T-cell (primary cell): ENCODE results near the gene NUP210. TPM values are rescaled to one million over a fixed set of nuclear protein-coding genes. Genes with fewer than 3 reads are reported as not detected.
A peak's percentile ranks its signal among the peaks of the same experiment; 100 is the strongest.
"Not testable (repeated sequence)": the region's sequence is repeated elsewhere in the genome, so short reads cannot be mapped to it uniquely, and the experiment has no call there.

Experiments used
- ATAC-seq, 4 experiments: fragments of 200-7000 bp in 3 of 4; fragments of 150-1000 bp in 1 of 4; cut with Tn5 transposase; replicated peaks in 1 of 4; 1 replicate in 3 of 4; 2 replicates in 1 of 4; pipeline ENCODE4 v1.10.0; 2021; ENCODE audit warnings: moderate library complexity in 3 of 4, mild to moderate bottlenecking in 2 of 4, moderate number of reproducible peaks in 1 of 4
- CTCF ChIA-PET, 2 donors: fragments of 300-600 bp; sonication (Branson Sonifier 250); formaldehyde crosslinking; loops; one replicate each; lab custom pipeline; 2022; ENCODE audit warnings: antibody characterized with exemption in 2 of 2; lab: Charles Lee
- POLR2A ChIA-PET, 2 donors: fragments of 300-600 bp; sonication (Branson Sonifier 250); formaldehyde crosslinking; loops; one replicate each; lab custom pipeline; 2022; ENCODE audit warnings: antibody characterized with exemption in 2 of 2; lab: Charles Lee
- DNase-seq, 35 experiments: peaks; one replicate each; pipeline versions ENCODE4 v3.0.0 to v3.0.0-alpha.2; 2013 to 2023
- H3K27ac ChIP-seq: one replicate; pipeline ENCODE4 v1.5.1; 2013; ENCODE audit warnings: low read length
- H3K27me3 ChIP-seq, 2 experiments: replicated peaks in 1 of 2; 1 replicate in 1 of 2; 2 replicates in 1 of 2; pipeline versions ENCODE4 v1.6.1 to v1.7.0; 2013; ENCODE audit warnings: low read length in 1 of 2, mixed read lengths in 1 of 2; ENCODE audit not compliant: control insufficient read depth in 2 of 2, insufficient read depth in 2 of 2; ENCODE audit errors: extremely low read depth in 1 of 2
- H3K36me3 ChIP-seq, 2 donors: 1 replicate in 1 of 2; 2 replicates in 1 of 2; pipeline versions ENCODE4 v1.6.1 to v1.7.0; 2013; ENCODE audit warnings: low read length in 1 of 2; ENCODE audit not compliant: control insufficient read depth in 2 of 2, insufficient read depth in 1 of 2; ENCODE audit errors: extremely low read depth in 1 of 2
- H3K4me1 ChIP-seq, 2 experiments: 1 replicate in 1 of 2; 2 replicates in 1 of 2; pipeline versions ENCODE4 v1.6.1 to v1.7.0; 2013; ENCODE audit warnings: low read length in 2 of 2, mixed read lengths in 1 of 2; ENCODE audit not compliant: insufficient read depth in 2 of 2, control insufficient read depth in 1 of 2; ENCODE audit errors: extremely low read depth in 1 of 2
- H3K4me3 ChIP-seq, 2 donors: 1 replicate in 1 of 2; 2 replicates in 1 of 2; pipeline versions ENCODE4 v1.5.1 to v1.7.0; 2013; ENCODE audit warnings: mild to moderate bottlenecking in 2 of 2, low read length in 1 of 2, moderate library complexity in 1 of 2; ENCODE audit not compliant: control insufficient read depth in 1 of 2; ENCODE audit errors: extremely low read depth in 1 of 2
- H3K9me3 ChIP-seq: 2 replicates; pipeline ENCODE4 v1.7.0; 2013
- H3K27ac Mint-ChIP-seq, 2 donors: one replicate each; pipeline ENCODE4 v1.8.0; 2020 to 2021; ENCODE audit warnings: mild to moderate bottlenecking in 2 of 2, mixed read lengths in 2 of 2
- H3K27me3 Mint-ChIP-seq, 2 donors: one replicate each; pipeline ENCODE4 v1.8.0; 2021 to 2022; ENCODE audit warnings: mixed read lengths in 2 of 2
- H3K36me3 Mint-ChIP-seq: one replicate; pipeline ENCODE4 v1.8.0; 2021; ENCODE audit warnings: mixed read lengths
- H3K4me1 Mint-ChIP-seq, 3 donors: one replicate each; pipeline ENCODE4 v1.8.0; 2020 to 2022; ENCODE audit warnings: mixed read lengths in 3 of 3, mild to moderate bottlenecking in 1 of 3
- H3K4me3 Mint-ChIP-seq, 3 donors: one replicate each; pipeline ENCODE4 v1.8.0; 2020 to 2022; ENCODE audit warnings: mild to moderate bottlenecking in 3 of 3, mixed read lengths in 3 of 3, moderate library complexity in 3 of 3
- H3K9me3 Mint-ChIP-seq, 3 donors: one replicate each; pipeline ENCODE4 v1.8.0; 2020 to 2022; ENCODE audit warnings: mixed read lengths in 3 of 3
- WGBS: methylation state at CpG from one replicate; pipeline ENCODE4 v1.1.5; 2013; ENCODE audit warnings: missing lambda C conversion rate; ENCODE audit not compliant: insufficient coverage; 5-methylcytosine and 5-hydroxymethylcytosine counted together
- total RNA-seq, 35 experiments: library from RNA in 6 of 35; stranded (reverse) in 6 of 35; fragments of 120-200 nt in 1 of 35; gene quantifications; one replicate each; pipeline versions ENCODE4 v1.2.1 to v1.2.4 and lab custom pipeline; 2013 to 2026

Gene NUP210
- total RNA-seq, 5 donors from 2014 or later (not counting 1 experiment from before 2014, with no cell fraction given): 117 to 148 (median 125) TPM

DNA sequence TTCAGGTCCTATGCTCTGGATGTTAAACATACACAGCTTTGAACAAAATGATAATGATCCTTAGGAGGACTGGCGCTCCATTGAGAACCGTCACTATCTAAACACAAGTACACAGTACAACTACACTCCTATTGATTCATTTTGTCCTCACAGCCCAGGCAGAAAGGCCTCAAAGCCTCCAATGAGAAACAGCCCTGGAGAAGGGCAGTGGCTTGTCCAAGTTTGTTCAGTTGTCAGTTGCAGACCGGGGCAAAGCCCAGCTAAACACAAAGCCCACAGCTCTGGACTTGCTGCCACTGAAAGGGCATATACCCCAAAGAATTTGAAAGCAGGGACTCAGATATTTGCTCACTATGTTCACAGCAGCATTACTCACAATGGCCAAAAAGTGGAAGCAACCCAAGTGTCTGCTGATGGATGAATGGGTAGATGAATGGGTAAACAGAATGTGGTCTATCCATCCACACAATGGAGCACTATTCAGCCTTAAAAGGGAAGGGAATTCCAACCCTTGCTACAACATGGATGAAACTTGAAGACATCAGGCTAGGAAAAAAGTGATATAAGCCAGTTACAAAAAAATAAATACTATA lies 34.7 kb downstream of the NUP210 start:
- peaks cover 66% of the 10 kb centered on the region for H3K36me3 Mint-ChIP-seq
- H3K9me3 Mint-ChIP-seq: no peaks in the 10 kb centered on the region
- H3K36me3 ChIP-seq: peaks cover 31 to 98% of the 10 kb centered on the region in 2 donors
- no peak overlapping the region for H3K27ac ChIP-seq
- no peaks in the 10 kb centered on the region for H3K9me3 ChIP-seq
- peaks cover 34 to 35% (median 34%) of the 10 kb centered on the region in 3 donors for H3K4me1 Mint-ChIP-seq
- 100% methylated on average over 1 of the region's 3 CpGs for WGBS
- no peaks in the 10 kb centered on the region for H3K27me3 ChIP-seq
- peak overlapping the region in 1 of 3 donors; percentile 8 for H3K4me3 Mint-ChIP-seq
- H3K27ac Mint-ChIP-seq: peak overlapping the region in 1 of 2 donors; percentile 10
- CTCF ChIA-PET: no interaction called here
- no peak for ATAC-seq
- POLR2A ChIA-PET: no interaction called here
- no peak for DNase-seq
- peaks cover 0 to 20% of the 10 kb centered on the region in 2 experiments for H3K4me1 ChIP-seq
- no peaks in the 10 kb centered on the region for H3K27me3 Mint-ChIP-seq
- no peak overlapping the region for H3K4me3 ChIP-seq

DNA sequence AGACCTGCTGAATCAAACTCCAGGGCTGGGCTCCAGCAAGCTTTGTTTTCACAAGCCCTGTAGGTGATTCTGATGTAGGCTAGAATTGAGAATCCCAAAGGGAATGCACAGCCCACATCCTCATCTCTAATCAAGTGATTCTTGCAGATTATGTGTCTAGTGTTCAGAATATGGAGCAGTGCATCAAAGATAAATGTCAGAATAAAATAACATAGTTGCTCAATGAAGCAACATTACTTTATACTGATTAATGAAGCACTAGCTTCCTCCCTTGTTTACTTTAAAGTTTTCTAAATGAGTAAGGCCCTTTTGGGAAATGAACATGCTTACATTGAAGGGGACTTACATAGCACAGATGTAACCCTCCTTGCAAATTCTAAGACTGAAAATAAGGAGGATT lies 39.2 kb downstream of the NUP210 start:
- Mint-ChIP-seq H3K4me3 (no peak overlapping the region), H3K9me3 (no peaks in the 10 kb centered on the region), H3K4me1 (peaks cover 10 to 24% (median 14%) of the 10 kb centered on the region in 3 donors), H3K27me3 (no peaks in the 10 kb centered on the region), H3K36me3 (peaks cover 68% of the 10 kb centered on the region), H3K27ac (peak overlapping the region; percentile 13 to 44)
- POLR2A ChIA-PET: interaction anchor here in 1 of 2 donors (0.7 kb wide), 1 partner anchor 58 kb away, joined by 5 read pairs; no protein-coding TSS in a partner anchor
- H3K4me3 ChIP-seq: no peak overlapping the region
- H3K36me3 ChIP-seq: peaks cover 10 to 93% of the 10 kb centered on the region in 2 donors
- no peak overlapping the region for H3K27ac ChIP-seq
- H3K27me3 ChIP-seq: no peaks in the 10 kb centered on the region
- ATAC-seq (no peak), DNase-seq (no peak)
- CTCF ChIA-PET: no interaction called here
- H3K9me3 ChIP-seq: no peaks in the 10 kb centered on the region
- H3K4me1 ChIP-seq: no peaks in the 10 kb centered on the region

DNA sequence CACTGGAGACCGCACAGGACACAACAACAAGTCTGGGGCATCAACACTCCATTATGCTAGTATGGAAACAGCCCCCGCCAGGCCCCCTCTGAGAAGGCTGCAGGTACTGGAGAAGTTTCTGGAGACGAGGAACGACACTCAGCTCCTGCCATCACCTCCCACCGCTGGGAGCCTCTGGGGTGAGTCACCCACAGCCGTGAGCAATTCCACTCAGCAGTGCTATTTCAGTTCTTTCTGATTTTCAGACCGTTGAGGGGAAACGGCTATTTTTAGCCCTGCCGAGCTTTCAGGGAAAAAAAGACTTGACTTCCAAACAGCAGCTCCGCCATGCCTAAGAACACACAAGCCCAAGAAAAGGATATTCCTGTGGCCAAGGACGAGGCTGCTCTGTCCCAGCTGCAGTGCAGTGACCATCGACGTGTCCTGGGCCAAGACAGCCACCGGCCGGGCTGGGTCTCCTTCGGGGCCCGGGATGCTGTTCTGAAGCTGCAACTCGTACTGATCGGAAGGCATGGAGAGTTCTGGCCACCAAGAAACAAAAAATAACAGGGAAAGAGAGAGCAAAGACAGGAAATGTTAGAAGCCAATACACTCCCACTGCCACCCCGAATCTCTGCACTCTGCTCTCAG lies 40.8 kb downstream of the NUP210 start:
- Mint-ChIP-seq H3K4me1 (peaks cover 6 to 17% (median 9%) of the 10 kb centered on the region in 3 donors), H3K9me3 (no peaks in the 10 kb centered on the region), H3K27me3 (no peaks in the 10 kb centered on the region), H3K36me3 (peaks cover 58% of the 10 kb centered on the region), H3K27ac (no peak overlapping the region), H3K4me3 (no peak overlapping the region)
- Histone ChIP-seq H3K27me3 (no peaks in the 10 kb centered on the region), H3K36me3 (peaks cover 12 to 93% of the 10 kb centered on the region in 2 donors), H3K27ac (no peak overlapping the region), H3K9me3 (no peaks in the 10 kb centered on the region), H3K4me1 (no peaks in the 10 kb centered on the region), H3K4me3 (no peak overlapping the region)
- DNase-seq (no peak), ATAC-seq (no peak)
- ChIA-PET POLR2A (no interaction called here), CTCF (no interaction called here)
- 89% methylated on average over 17 of the region's 20 CpGs for WGBS

DNA sequence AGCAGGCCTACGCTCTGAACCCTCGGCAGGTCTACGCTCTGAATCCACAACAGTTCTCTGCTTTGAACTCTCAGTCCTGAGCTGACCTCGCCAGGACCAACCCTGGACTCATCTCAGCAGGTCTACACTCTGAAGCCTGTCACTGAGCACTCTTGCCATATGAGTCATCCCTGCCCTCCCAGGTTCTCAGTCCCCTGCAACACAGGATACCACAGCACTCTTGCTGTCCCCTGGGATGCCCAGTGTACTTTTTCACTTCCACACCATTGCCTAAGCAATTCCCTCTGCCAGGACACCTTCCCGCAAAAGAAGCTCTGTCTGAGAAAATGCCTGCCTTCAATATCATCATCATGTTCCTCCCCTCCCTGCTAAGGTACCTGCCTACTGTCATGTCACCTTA lies 42.0 kb downstream of the NUP210 start:
- POLR2A ChIA-PET: interaction anchor here (0.5 to 0.6 kb wide), 2 partner anchors 76 to 1148 kb away, joined by 3 to 8 read pairs; no protein-coding TSS in a partner anchor
- Mint-ChIP-seq H3K36me3 (peaks cover 52% of the 10 kb centered on the region), H3K27ac (peak overlapping the region in 1 of 2 donors; percentile 26), H3K9me3 (no peaks in the 10 kb centered on the region), H3K4me1 (peaks cover 6 to 17% (median 8%) of the 10 kb centered on the region in 3 donors), H3K27me3 (no peaks in the 10 kb centered on the region), H3K4me3 (no peak overlapping the region)
- 95% methylated on average over 5 of the region's 5 CpGs for WGBS
- H3K36me3 ChIP-seq: peaks cover 12 to 96% of the 10 kb centered on the region in 2 donors
- no peaks in the 10 kb centered on the region for H3K4me1 ChIP-seq
- no peak overlapping the region for H3K27ac ChIP-seq
- ATAC-seq (no peak), DNase-seq (no peak)
- no peak overlapping the region for H3K4me3 ChIP-seq
- H3K27me3 ChIP-seq: no peaks in the 10 kb centered on the region
- CTCF ChIA-PET: no interaction called here
- H3K9me3 ChIP-seq: no peaks in the 10 kb centered on the region

DNA sequence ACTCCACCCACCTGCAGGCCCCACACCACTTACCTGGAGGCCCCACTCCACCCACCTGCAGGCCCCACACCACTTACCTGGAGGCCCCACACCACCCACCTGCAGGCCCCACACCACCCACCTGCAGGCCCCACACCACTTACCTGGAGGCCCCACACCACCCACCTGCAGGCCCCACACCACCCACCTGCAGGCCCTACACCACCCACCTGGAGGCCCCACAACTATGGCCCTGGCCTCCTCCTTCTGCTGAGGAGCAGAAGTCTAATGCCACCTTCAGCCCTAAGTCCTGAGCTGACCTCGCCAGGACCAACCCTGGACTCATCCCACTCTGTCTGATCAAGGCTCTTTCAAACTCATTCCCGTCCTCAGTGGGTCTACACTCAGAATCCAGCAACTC lies 42.4 kb downstream of the NUP210 start:
- H3K27me3 ChIP-seq, CTCF ChIA-PET, H3K27ac ChIP-seq, DNase-seq, H3K4me1 ChIP-seq, H3K4me3 ChIP-seq, H3K9me3 Mint-ChIP-seq, H3K9me3 ChIP-seq, ATAC-seq, H3K4me3 Mint-ChIP-seq, H3K27me3 Mint-ChIP-seq: not testable (repeated sequence)
- WGBS: 93% methylated on average over 2 of the region's 2 CpGs
- Mint-ChIP-seq H3K27ac (peak overlapping the region in 1 of 2 donors; percentile 26), H3K4me1 (peaks cover 6 to 17% (median 7%) of the 10 kb centered on the region in 3 donors), H3K36me3 (peaks cover 56% of the 10 kb centered on the region)
- POLR2A ChIA-PET: interaction anchor here in 1 of 2 donors (0.5 kb wide), 1 partner anchor 76 kb away, joined by 8 read pairs; no protein-coding TSS in a partner anchor
- peaks cover 12 to 96% of the 10 kb centered on the region in 2 donors for H3K36me3 ChIP-seq

DNA sequence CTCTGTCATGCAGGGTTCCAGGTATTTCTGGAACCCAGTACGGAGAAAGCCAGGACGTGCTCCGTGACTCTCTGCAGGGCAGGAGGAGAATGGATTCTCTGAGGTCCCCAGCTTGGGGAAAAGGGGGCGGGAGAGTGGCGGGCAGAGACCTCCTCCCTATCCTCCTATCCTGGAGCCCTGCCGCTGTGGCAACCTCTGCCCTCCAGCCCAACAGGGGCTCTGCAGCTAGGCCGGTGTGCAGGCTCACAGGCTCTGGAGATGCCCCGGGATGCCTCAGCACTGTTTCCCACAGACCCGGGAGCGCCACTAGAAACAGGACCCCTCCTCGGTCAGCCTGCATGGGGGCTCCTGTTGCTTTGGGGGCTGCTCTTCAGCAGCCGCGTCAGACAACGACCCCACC lies 43.1 kb downstream of the NUP210 start:
- no peak for ATAC-seq
- no peaks in the 10 kb centered on the region for H3K27me3 ChIP-seq
- no peak for DNase-seq
- no peak overlapping the region for H3K27ac Mint-ChIP-seq
- H3K4me1 Mint-ChIP-seq: peaks cover 3 to 12% (median 4%) of the 10 kb centered on the region in 3 donors
- 97% methylated on average over 11 of the region's 14 CpGs for WGBS
- no peaks in the 10 kb centered on the region for H3K27me3 Mint-ChIP-seq
- peaks cover 14 to 96% of the 10 kb centered on the region in 2 donors for H3K36me3 ChIP-seq
- no peak overlapping the region for H3K27ac ChIP-seq
- POLR2A ChIA-PET: no interaction called here
- no peaks in the 10 kb centered on the region for H3K9me3 ChIP-seq
- CTCF ChIA-PET: no interaction called here
- no peaks in the 10 kb centered on the region for H3K4me1 ChIP-seq
- peaks cover 54% of the 10 kb centered on the region for H3K36me3 Mint-ChIP-seq
- H3K4me3 Mint-ChIP-seq: no peak overlapping the region
- H3K9me3 Mint-ChIP-seq: no peaks in the 10 kb centered on the region
- no peak overlapping the region for H3K4me3 ChIP-seq
